Measurements from ENCODE around the gene SMPDL3A. TPM values are rescaled to one million over a fixed set of nuclear protein-coding genes. Genes with fewer than 3 reads are reported as not detected.
A peak's percentile ranks its signal among the peaks of the same experiment; 100 is the strongest.

Gene SMPDL3A
- total and polyA plus RNA-seq, 2 donors (not counting 1 experiment from before 2014, with no cell fraction given) = 19.8 to 30.5 TPM

- Histone ChIP-seq H3K9ac (ENCODE audit: insufficient read depth, low read length) (no peak overlapping the region), H3K9me3 (ENCODE audit: control insufficient read depth, insufficient read depth, low read depth, low read length) (no peaks in the 10 kb centered on the region), H3K27ac (ENCODE audit: insufficient read depth, low read length) (no peak overlapping the region), H3K4me1 (ENCODE audit: control insufficient read depth, extremely low read depth, insufficient read depth, low read length) (no peaks in the 10 kb centered on the region), H3K27me3 (ENCODE audit: control insufficient read depth, insufficient read depth, low read length) (no peaks in the 10 kb centered on the region), H4K20me1 (ENCODE audit: control insufficient read depth, extremely low read depth, insufficient read depth, low read length) (no peaks in the 10 kb centered on the region), H2AFZ (ENCODE audit: low read length) (no peak overlapping the region), H3K36me3 (ENCODE audit: control insufficient read depth, insufficient read depth, low read length) (no peaks in the 10 kb centered on the region), H3K4me2 (ENCODE audit: extremely low read depth, insufficient read depth, low read length) (no peak overlapping the region), H3K79me2 (ENCODE audit: control insufficient read depth, insufficient read depth, low read length) (no peaks in the 10 kb centered on the region), H3K4me3 (replicated peaks in 1 of 4; ENCODE audit: control extremely low read depth in 1 of 4, insufficient read depth in 1 of 4, low read depth in 3 of 4, low read length in 4 of 4) (no peak overlapping the region)
- DNase-seq (ENCODE audit: low read depth in 2 of 2) = peak in 1 of 2 donors; percentile 58
- TF ChIP-seq CTCF (conservative IDR thresholded peaks at IDR 0.05 in 1 of 2, IDR thresholded peaks at IDR 0.05 in 1 of 2; ENCODE audit: low read depth in 1 of 2, low read length in 2 of 2) (no peak), EZH2 (IDR thresholded peaks at IDR 0.05; ENCODE audit: low read length, missing control alignments) (no peak)
Measured at GRCh38 chr6:122770835-122771601, 18.0 kb upstream of the SMPDL3A start.

GRCh38 chr6:122772724-122773415, 16.2 kb upstream of the SMPDL3A start:
- Histone ChIP-seq H3K4me2 (ENCODE audit: extremely low read depth, insufficient read depth, low read length) (no peak overlapping the region), H3K4me3 (replicated peaks in 1 of 4; ENCODE audit: control extremely low read depth in 1 of 4, insufficient read depth in 1 of 4, low read depth in 3 of 4, low read length in 4 of 4) (no peak overlapping the region), H4K20me1 (ENCODE audit: control insufficient read depth, extremely low read depth, insufficient read depth, low read length) (no peaks in the 10 kb centered on the region), H2AFZ (ENCODE audit: low read length) (no peak overlapping the region), H3K36me3 (ENCODE audit: control insufficient read depth, insufficient read depth, low read length) (no peaks in the 10 kb centered on the region), H3K9ac (ENCODE audit: insufficient read depth, low read length) (no peak overlapping the region), H3K9me3 (ENCODE audit: control insufficient read depth, insufficient read depth, low read depth, low read length) (no peaks in the 10 kb centered on the region), H3K4me1 (ENCODE audit: control insufficient read depth, extremely low read depth, insufficient read depth, low read length) (no peaks in the 10 kb centered on the region), H3K27me3 (ENCODE audit: control insufficient read depth, insufficient read depth, low read length) (no peaks in the 10 kb centered on the region), H3K27ac (ENCODE audit: insufficient read depth, low read length) (no peak overlapping the region), H3K79me2 (ENCODE audit: control insufficient read depth, insufficient read depth, low read length) (no peaks in the 10 kb centered on the region)
- DNase-seq (ENCODE audit: low read depth in 2 of 2) = no peak
- TF ChIP-seq CTCF (conservative IDR thresholded peaks at IDR 0.05 in 1 of 2, IDR thresholded peaks at IDR 0.05 in 1 of 2; ENCODE audit: low read depth in 1 of 2, low read length in 2 of 2) (no peak), EZH2 (IDR thresholded peaks at IDR 0.05; ENCODE audit: low read length, missing control alignments) (no peak)

- Histone ChIP-seq H3K9ac (ENCODE audit: insufficient read depth, low read length) (no peak overlapping the region), H3K4me2 (ENCODE audit: extremely low read depth, insufficient read depth, low read length) (no peak overlapping the region), H3K27ac (ENCODE audit: insufficient read depth, low read length) (no peak overlapping the region), H3K4me3 (replicated peaks in 1 of 4; ENCODE audit: control extremely low read depth in 1 of 4, insufficient read depth in 1 of 4, low read depth in 3 of 4, low read length in 4 of 4) (no peak overlapping the region), H3K9me3 (ENCODE audit: control insufficient read depth, insufficient read depth, low read depth, low read length) (no peaks in the 10 kb centered on the region), H3K27me3 (ENCODE audit: control insufficient read depth, insufficient read depth, low read length) (no peaks in the 10 kb centered on the region), H2AFZ (ENCODE audit: low read length) (no peak overlapping the region), H3K79me2 (ENCODE audit: control insufficient read depth, insufficient read depth, low read length) (no peaks in the 10 kb centered on the region), H3K4me1 (ENCODE audit: control insufficient read depth, extremely low read depth, insufficient read depth, low read length) (no peaks in the 10 kb centered on the region), H4K20me1 (ENCODE audit: control insufficient read depth, extremely low read depth, insufficient read depth, low read length) (no peaks in the 10 kb centered on the region), H3K36me3 (ENCODE audit: control insufficient read depth, insufficient read depth, low read length) (no peaks in the 10 kb centered on the region)
- no peak for TF ChIP-seq EZH2 (IDR thresholded peaks at IDR 0.05; ENCODE audit: low read length, missing control alignments)
- no peak for TF ChIP-seq CTCF (conservative IDR thresholded peaks at IDR 0.05 in 1 of 2, IDR thresholded peaks at IDR 0.05 in 1 of 2; ENCODE audit: low read depth in 1 of 2, low read length in 2 of 2)
- no peak for DNase-seq (ENCODE audit: low read depth in 2 of 2)
Measured at GRCh38 chr6:122775975-122776374, 13.1 kb upstream of the SMPDL3A start.
